Cardiac fibroblast (primary cell): ENCODE data around the gene HAPLN2.
A peak's percentile ranks its signal among the peaks of the same experiment; 100 is the strongest.

Source experiments
- DNase-seq, 2 donors: peaks; one replicate each; pipeline versions ENCODE4 v3.0.0 to v3.0.0-alpha.2; 2010; ENCODE audit warnings: low read depth in 2 of 2
- H3K4me3 ChIP-seq, 2 donors: replicated peaks in 1 of 2; 1 replicate in 1 of 2; 2 replicates in 1 of 2; pipeline ENCODE4 v1.5.1; 2011; ENCODE audit warnings: low read depth in 2 of 2, low read length in 2 of 2, mild to moderate bottlenecking in 2 of 2, moderate library complexity in 1 of 2
- CTCF ChIP-seq: IDR thresholded peaks from one replicate; pipeline ENCODE4 v1.5.1; 2011; ENCODE audit warnings: low read depth, mild to moderate bottlenecking, low read length, inconsistent platforms

Gene HAPLN2

GRCh38 chr1:156645666-156646065, 26.5 kb downstream of the HAPLN2 start:
- no peak overlapping the region for H3K4me3 ChIP-seq
- DNase-seq = no peak
- no peak for TF ChIP-seq CTCF

GRCh38 chr1:156646738-156647211, 27.6 kb downstream of the HAPLN2 start:
- H3K4me3 ChIP-seq = no peak overlapping the region
- no peak for DNase-seq
- no peak for TF ChIP-seq CTCF

GRCh38 chr1:156647351-156647750, 28.1 kb downstream of the HAPLN2 start:
- DNase-seq = no peak
- TF ChIP-seq CTCF = no peak
- no peak overlapping the region for H3K4me3 ChIP-seq

DNA sequence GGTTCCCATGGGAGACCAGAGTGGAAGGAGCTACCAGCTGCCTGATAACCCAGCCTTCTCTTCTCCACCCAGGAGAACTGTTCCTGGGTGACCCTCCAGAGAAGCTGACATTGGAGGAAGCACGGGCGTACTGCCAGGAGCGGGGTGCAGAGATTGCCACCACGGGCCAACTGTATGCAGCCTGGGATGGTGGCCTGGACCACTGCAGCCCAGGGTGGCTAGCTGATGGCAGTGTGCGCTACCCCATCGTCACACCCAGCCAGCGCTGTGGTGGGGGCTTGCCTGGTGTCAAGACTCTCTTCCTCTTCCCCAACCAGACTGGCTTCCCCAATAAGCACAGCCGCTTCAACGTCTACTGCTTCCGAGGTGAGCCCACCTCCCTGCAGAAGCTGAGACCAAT, 29.3 kb downstream of the HAPLN2 start:
- no peak for TF ChIP-seq CTCF
- H3K4me3 ChIP-seq = no peak overlapping the region
- DNase-seq = no peak

- H3K4me3 ChIP-seq = no peak overlapping the region
- DNase-seq = no peak
- no peak for TF ChIP-seq CTCF
These were observed 29.7 kb downstream of the HAPLN2 start for GRCh38 chr1:156648951-156649350.

GRCh38 chr1:156652131-156652991, 33.1 kb downstream of the HAPLN2 start:
- no peak overlapping the region for H3K4me3 ChIP-seq
- peak; percentile 47 to 48 for DNase-seq
- no peak for TF ChIP-seq CTCF
